ENCODE measurements around the gene PHF13. TPM values are rescaled to one million over a fixed set of nuclear protein-coding genes. Genes with fewer than 3 reads are reported as not detected.

The PHF13 gene
- total and polyA plus RNA-seq, 2 of the 4 experiments (the other 2 are of a cell fraction), result 7.3 to 9.8 TPM

GRCh38 chr1:6624710-6625583, 11.4 kb downstream of the PHF13 start, which contains the start of gene THAP3:
Gene THAP3 (plus strand): TSS chr1:6624868. CDS start chr1:6625219, 351 bp downstream.
- TF ChIP-seq MAZ (IDR thresholded peaks at IDR 0.05; ENCODE audit: borderline replicate concordance, low read depth, low read length), result peak; percentile 52; the same call in 1 of the 2 replicates
- no peak for TF ChIP-seq RCOR1 (IDR thresholded peaks at IDR 0.05; ENCODE audit: insufficient replicate concordance, low read length)
- TF ChIP-seq MXI1 (IDR thresholded peaks at IDR 0.05; ENCODE audit: borderline replicate concordance, low read depth, low read length), result 0 out of 2 replicates have a peak, but pooled peaks have one; percentile 32
- no peak within 1 kb of the TSS for H3K18ac ChIP-seq (ENCODE audit: low read depth, low read length)
- intact Hi-C loops (cut with micrococcal nuclease) (no loop called here), in situ Hi-C loops (cut with MboI; ENCODE audit: low sequenced_read_pairs) (no loop called here), dilution Hi-C loops (cut with HindIII; ENCODE audit: low sequenced_read_pairs, unreplicated experiment) (no loop called here)
- H3K9me1 ChIP-seq (ENCODE audit: insufficient read depth, low read length), result peaks cover 4% of the 10 kb centered on the region
- no peaks in the 10 kb centered on the region for H3K27me3 ChIP-seq (ENCODE audit: control insufficient read depth, insufficient read depth, low read length)
- H3K14ac ChIP-seq (replicated peaks; ENCODE audit: low read depth, low read length), result peak within 1 kb of the TSS; percentile 85
- H4K91ac ChIP-seq (ENCODE audit: insufficient read depth, low read depth, low read length), result peak within 1 kb of the TSS; percentile 66; the same call in 1 of the 2 replicates
- peak; percentile 85 for DNase-seq
- peak within 1 kb of the TSS; percentile 23 for H4K5ac ChIP-seq (ENCODE audit: low read depth, low read length)
- no peak within 1 kb of the TSS; the same call in 1 of the 2 replicates for H3K56ac ChIP-seq (ENCODE audit: extremely low read depth, insufficient read depth, low read length)
- H3K23ac ChIP-seq (ENCODE audit: low read depth, low read length), result peak within 1 kb of the TSS; percentile 93
- 1% methylated on average over 46 of the region's 73 CpGs; no CpG with 5 or more reads in 1 of the 2 experiments for WGBS, 2 experiments (ENCODE audit: extremely low coverage in 2 of 2, insufficient read length in 1 of 2)
- peak within 1 kb of the TSS; percentile 85 for H3K27ac ChIP-seq (ENCODE audit: insufficient read depth, low read length)
- peak; percentile 95 for ATAC-seq (ENCODE audit: low read depth)
- H2BK20ac ChIP-seq (ENCODE audit: low read depth, low read length), result no peak within 1 kb of the TSS
- H2AFZ ChIP-seq (replicated peaks; ENCODE audit: low read length, poor library complexity), result peak within 1 kb of the TSS; percentile 92
- no peak within 1 kb of the TSS for H2BK120ac ChIP-seq (ENCODE audit: low read depth, low read length)
- H3K9me3 ChIP-seq (ENCODE audit: control insufficient read depth, insufficient read depth, low read length), result no peaks in the 10 kb centered on the region
- peaks cover 49% of the 10 kb centered on the region for H4K20me1 ChIP-seq (ENCODE audit: insufficient read depth, low read length)
- peak within 1 kb of the TSS; percentile 95 for H3K4me2 ChIP-seq (ENCODE audit: low read depth, low read length)
- ChIA-PET CTCF (interaction anchor here (0.6 kb wide), 1 partner anchor 108 kb away, joined by 4 read pairs; no protein-coding TSS in a partner anchor), POLR2A (ENCODE audit: unreplicated experiment) (no interaction called here)
- peak within 1 kb of the TSS; percentile 67 for H2BK5ac ChIP-seq (ENCODE audit: low read depth, low read length, poor library complexity, severe bottlenecking)
- peak within 1 kb of the TSS; percentile 67 for H3K4me3 ChIP-seq (ENCODE audit: insufficient read depth, low read depth, low read length)
- H3K36me3 ChIP-seq (ENCODE audit: control insufficient read depth, insufficient read depth, low read length), result peaks cover 56% of the 10 kb centered on the region
- peak within 1 kb of the TSS; percentile 64 for H3K4ac ChIP-seq (ENCODE audit: low read depth, low read length)
- peak within 1 kb of the TSS; percentile 65 for H3K9ac ChIP-seq (ENCODE audit: low read depth, low read length)
- H2BK15ac ChIP-seq (ENCODE audit: low read depth, low read length), result no peak within 1 kb of the TSS
- H4K8ac ChIP-seq (ENCODE audit: low read depth in 2 of 2, low read length in 2 of 2), result peak within 1 kb of the TSS in 1 of 2 experiments; percentile 66; a peak in 2 of 4 replicates
- peaks cover 6% of the 10 kb centered on the region for H3K4me1 ChIP-seq (ENCODE audit: control insufficient read depth, insufficient read depth, low read length)
- peaks cover 35 to 81% of the 10 kb centered on the region in 2 experiments for H3K79me1 ChIP-seq (ENCODE audit: low read depth in 1 of 2, low read length in 2 of 2)
- BruUV-seq (replicated peaks), result no TSS peak
- H2AK9ac ChIP-seq (replicated peaks; ENCODE audit: low read depth, low read length, poor library complexity), result peak within 1 kb of the TSS; percentile 74
- H2AK5ac ChIP-seq (ENCODE audit: low read depth, low read length), result peak within 1 kb of the TSS; percentile 22
